CD4-positive, alpha-beta T cell treated with Interleukin-4 for 1 hour (primary cell): Measurements from ENCODE around the gene B3GALT6.
A peak's percentile ranks its signal among the peaks of the same experiment; 100 is the strongest.

Source experiments
- DNase-seq, 2 donors: peaks; one replicate each; pipeline ENCODE4 v3.0.0-alpha.2; 2020 to 2022

Gene B3GALT6

GRCh38 chr1:1267488-1268283 lies 35.6 kb downstream of the B3GALT6 start:
- no peak for DNase-seq

- no peak for DNase-seq
Measured at GRCh38 chr1:1268284-1268682, 36.2 kb downstream of the B3GALT6 start.

GRCh38 chr1:1270813-1271212 lies 38.8 kb downstream of the B3GALT6 start:
- DNase-seq: no peak

GRCh38 chr1:1272341-1273208 lies 40.5 kb downstream of the B3GALT6 start:
- DNase-seq: no peak

- DNase-seq: no peak
Measured at GRCh38 chr1:1273209-1273511, 41.1 kb downstream of the B3GALT6 start.

- peak; percentile 93 for DNase-seq
Measured at GRCh38 chr1:1273512-1274298, 41.7 kb downstream of the B3GALT6 start, which contains the start of gene UBE2J2. Gene UBE2J2 (minus strand): TSS chr1:1273854. CDS start chr1:1267992, 5,862 bp downstream.

DNA sequence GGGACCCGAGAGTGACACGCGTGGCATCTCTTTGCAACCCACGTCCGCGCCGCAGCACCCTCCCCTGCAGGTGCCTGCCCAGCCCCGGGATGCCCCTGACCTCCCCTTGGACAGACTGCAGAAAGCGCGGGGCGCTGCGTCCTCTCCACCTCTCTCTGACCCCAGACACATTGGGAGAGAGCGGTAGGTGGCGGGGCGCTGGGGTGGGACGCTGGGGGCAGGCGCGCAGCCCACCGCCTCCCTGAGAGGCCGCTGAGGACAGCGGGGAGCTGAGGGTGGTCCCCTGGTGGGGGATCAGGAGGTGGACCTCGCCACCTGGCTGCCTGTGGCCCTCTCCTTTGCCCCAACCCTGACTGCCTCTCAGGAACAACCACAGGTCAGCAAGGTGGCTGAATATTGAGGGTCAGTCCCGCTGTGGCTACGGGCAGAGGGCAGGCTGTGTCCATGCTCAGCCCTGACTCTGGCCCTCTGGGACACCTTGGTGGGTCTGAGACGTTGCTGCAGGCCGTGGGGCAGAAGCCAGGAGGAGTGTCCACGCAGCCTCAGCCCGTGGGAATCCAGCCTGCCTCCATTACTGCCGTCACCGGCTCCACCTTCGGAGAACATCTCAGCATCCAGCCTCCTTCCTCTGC lies 42.4 kb downstream of the B3GALT6 start:
- no peak for DNase-seq

DNA sequence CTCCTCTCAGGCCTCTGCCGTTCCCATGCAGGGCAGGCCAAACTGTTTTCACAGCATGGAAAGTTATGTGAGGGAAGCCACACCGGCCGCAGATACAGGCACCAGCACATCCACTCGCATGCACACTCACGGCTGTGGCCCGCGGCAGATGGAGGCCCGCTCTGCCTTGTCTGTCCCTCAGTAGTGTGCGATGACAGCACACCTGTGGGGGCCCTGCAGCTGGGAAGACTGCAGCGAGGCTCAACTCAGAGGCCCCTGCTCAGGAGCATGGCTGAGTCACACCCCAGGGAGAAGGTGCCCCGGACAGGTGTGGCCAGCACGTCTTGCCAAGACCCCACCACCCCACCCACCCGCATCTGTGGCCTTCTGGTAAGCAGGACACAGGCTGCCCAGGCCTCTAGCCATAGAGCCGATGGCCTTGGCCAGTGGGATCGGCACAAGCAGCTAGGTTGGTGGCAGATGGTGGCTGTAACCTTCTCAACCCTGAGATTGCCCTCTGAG lies 42.9 kb downstream of the B3GALT6 start:
- no peak for DNase-seq

DNA sequence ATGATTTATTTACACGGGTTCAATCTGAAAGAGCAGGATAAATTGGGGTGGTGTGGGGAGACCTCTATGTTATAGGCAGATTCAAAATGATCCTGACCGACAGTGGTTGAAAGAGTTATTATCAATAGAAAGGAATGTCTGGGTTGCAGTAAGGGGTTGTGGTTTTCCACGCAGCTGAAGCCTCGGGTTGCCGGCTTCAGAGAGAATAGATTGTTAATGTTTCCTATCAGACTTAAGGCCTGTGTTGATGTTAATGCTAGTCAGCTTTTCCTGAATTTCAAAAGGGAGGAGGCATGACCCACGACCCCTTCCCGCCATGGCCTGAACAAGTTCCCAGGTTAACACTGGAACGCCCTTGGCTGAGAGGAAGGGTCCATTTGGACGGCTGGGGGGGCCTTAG lies 43.8 kb downstream of the B3GALT6 start:
- DNase-seq: no peak

GRCh38 chr1:1278620-1279019 lies 46.6 kb downstream of the B3GALT6 start:
- no peak for DNase-seq

GRCh38 chr1:1279028-1279427 lies 47.0 kb downstream of the B3GALT6 start:
- DNase-seq: no peak

DNA sequence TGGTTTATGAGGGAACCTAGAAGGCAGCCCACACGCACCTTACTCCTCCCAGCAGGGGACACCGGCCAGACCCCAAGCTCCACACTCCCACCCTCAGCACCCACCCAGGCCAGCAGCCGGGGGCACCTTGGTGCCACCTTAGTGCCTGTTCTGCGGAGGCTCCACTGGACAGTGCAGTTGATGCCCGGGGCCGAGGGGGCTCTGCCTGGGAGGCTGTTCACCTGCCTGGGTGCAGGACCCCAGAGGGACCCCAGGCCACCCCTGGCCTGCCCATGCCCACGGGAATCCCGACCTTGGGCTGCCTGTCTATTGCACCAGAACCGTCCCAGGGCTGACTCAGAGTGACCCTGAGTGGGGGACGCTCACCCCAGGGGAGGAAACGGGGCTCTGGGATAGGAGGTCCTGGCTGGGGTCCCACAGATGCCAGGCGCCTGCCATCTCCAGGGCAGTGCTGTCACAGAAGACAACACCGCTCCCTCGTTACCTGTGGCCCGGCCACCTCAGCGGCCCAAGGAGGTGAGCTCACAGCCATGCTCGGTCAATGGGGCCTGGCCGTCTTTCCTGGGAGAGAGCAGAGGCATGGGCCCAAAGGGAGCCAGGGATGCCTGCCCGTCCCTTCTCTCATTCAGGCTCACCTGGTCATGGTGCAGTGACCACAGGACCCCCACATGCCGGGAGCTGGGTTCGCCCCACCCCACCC lies 48.9 kb downstream of the B3GALT6 start:
- DNase-seq: no peak

DNA sequence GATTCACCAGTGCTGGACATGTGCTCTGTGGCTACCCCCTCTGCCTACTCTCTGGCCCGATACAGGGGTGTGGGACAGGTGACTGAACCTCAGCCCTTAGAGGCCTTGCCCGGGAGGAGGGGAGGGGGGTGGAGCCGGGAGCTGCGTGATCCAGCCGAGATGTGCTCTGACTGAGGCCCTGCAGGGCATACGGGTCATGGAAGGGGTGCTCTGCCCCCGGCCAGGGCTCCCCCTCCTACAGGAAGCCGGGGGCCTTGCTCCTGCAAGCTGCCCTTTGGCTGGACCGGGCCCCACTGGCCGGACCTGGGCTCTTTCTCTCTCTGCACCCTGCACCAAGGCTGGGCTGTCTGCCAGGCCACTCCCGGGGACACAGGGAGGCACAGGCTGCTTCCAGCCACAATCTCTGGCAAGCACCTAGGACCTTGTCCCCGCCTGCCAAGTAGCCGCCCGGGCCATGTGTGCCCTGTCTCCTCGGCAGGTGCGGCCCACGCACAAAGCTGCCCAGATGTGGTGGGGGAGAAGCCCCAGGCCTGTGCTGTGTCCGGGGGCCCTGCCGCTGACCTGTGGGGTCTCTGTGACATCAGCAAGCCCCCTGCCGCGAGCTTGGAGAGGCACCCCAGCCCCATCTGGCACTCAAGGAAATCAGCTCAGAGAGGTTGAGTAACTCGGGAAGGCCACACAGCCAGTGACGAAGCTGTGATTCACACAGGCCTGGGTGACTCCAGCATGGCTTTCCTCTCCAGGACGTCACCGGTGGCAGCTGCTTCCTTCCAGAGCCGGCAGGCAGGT lies 49.7 kb downstream of the B3GALT6 start:
- DNase-seq: no peak

DNA sequence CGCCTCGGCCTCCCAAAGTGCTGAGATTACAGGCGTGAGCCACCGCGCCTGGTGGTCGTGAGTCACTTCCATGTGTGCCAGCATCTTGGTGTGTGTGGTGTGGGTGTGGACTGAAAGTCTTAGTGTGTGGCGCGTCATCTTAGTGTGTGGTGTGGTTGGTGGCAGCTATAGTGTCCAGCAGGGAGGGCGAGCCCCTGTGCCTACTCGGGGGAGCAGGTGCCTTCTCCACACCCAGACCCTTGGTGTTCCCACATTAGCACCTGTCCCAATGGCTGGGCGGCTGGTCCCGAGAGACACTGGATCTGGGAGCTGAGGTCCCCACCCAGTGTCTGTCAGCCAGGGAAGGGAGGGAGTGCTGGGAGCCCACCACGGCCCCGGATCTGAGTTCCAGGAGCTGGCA lies 51.0 kb downstream of the B3GALT6 start:
- DNase-seq: no peak

- DNase-seq: no peak
Measured at GRCh38 chr1:1283821-1284220, 51.8 kb downstream of the B3GALT6 start.
